T follicular helper cell (primary cell): ENCODE measurements around the gene ZNF24.

Experiments used
- DNase-seq: peaks from one replicate; pipeline ENCODE4 v3.0.0-alpha.2; 2020; ENCODE audit warnings: low read depth

The ZNF24 gene

GRCh38 chr18:35296060-35296459 lies 48.2 kb downstream of the ZNF24 start:
- DNase-seq: no peak

GRCh38 chr18:35291166-35291565 lies 53.1 kb downstream of the ZNF24 start:
- no peak for DNase-seq

GRCh38 chr18:35290094-35290735 lies 54.0 kb downstream of the ZNF24 start, which contains the start of gene ZSCAN30:
Gene ZSCAN30 (minus strand): TSS chr18:35290229. CDS start chr18:35264352, 25,877 bp downstream.
- DNase-seq: peak; percentile 91

GRCh38 chr18:35289727-35290093 lies 54.5 kb downstream of the ZNF24 start:
- no peak for DNase-seq

- DNase-seq: no peak
These were observed 54.9 kb downstream of the ZNF24 start for GRCh38 chr18:35289293-35289692.

- no peak for DNase-seq
These were observed 59.4 kb downstream of the ZNF24 start for GRCh38 chr18:35284841-35285240.

GRCh38 chr18:35283923-35284794 lies 60.1 kb downstream of the ZNF24 start:
- DNase-seq: no peak

- no peak for DNase-seq
These were observed 61.9 kb downstream of the ZNF24 start for GRCh38 chr18:35282353-35282752.
